GM23338 (cell line): ENCODE results near the gene RPS19BP1.

ENCODE experiments used
- CREB1 ChIP-seq: fragments of 250-450 bp; sonication (Bioruptor Pico); IDR thresholded peaks from 2 replicates; pipeline ENCODE4 v1.5.0; 2020; ENCODE audit warnings: low read depth, mild to moderate bottlenecking, moderate library complexity
- CTCF ChIP-seq, 2 experiments: fragments of 200-600 bp in 1 of 2; sonication (generic) in 1 of 2; conservative IDR thresholded peaks; 2 replicates each; pipeline versions ENCODE4 v1.5.1 to v1.6.1; 2016 to 2017; ENCODE audit warnings: antibody characterized with exemption in 2 of 2, low read depth in 2 of 2, mild to moderate bottlenecking in 2 of 2, moderate library complexity in 1 of 2
- ETS1 ChIP-seq: IDR thresholded peaks from 2 replicates; pipeline ENCODE4 v1.6.1; 2016; ENCODE audit warnings: antibody characterized with exemption
- EZH2 ChIP-seq: fragments of 200-600 bp; sonication (generic); IDR thresholded peaks from one replicate; pipeline ENCODE4 v1.8.0; 2017; ENCODE audit warnings: antibody characterized with exemption, mild to moderate bottlenecking, low read depth; ENCODE audit not compliant: unreplicated experiment
- EZH2phosphoT487 ChIP-seq: fragments of 200-600 bp; sonication (generic); IDR thresholded peaks from one replicate; pipeline ENCODE4 v1.8.1; 2018; ENCODE audit warnings: antibody characterized with exemption; ENCODE audit not compliant: unreplicated experiment
- JUNB ChIP-seq: IDR thresholded peaks from one replicate; pipeline ENCODE4 v1.6.1; 2016; ENCODE audit warnings: antibody characterized with exemption; ENCODE audit not compliant: unreplicated experiment
- NANOG ChIP-seq: IDR thresholded peaks from 2 replicates; pipeline ENCODE4 v1.6.1; 2016; ENCODE audit warnings: antibody characterized with exemption, borderline replicate concordance
- POLR2AphosphoS5 ChIP-seq: IDR thresholded peaks from 2 replicates; pipeline ENCODE4 v1.6.1; 2016; ENCODE audit warnings: antibody characterized with exemption, low read depth
- REST ChIP-seq: IDR thresholded peaks from one replicate; pipeline ENCODE4 v1.6.1; 2018; ENCODE audit warnings: antibody characterized with exemption; ENCODE audit not compliant: unreplicated experiment
- ZNF331 ChIP-seq: fragments of 250-450 bp; sonication (Bioruptor Pico); IDR thresholded peaks from 2 replicates; pipeline ENCODE4 v1.5.0; 2020; ENCODE audit warnings: low read depth, mild to moderate bottlenecking, moderate library complexity
- ZNF462 ChIP-seq: fragments of 250-450 bp; sonication (Bioruptor Pico); IDR thresholded peaks from 2 replicates; pipeline ENCODE4 v1.5.0; 2020; ENCODE audit warnings: mild to moderate bottlenecking, moderate library complexity

- TF ChIP-seq POLR2AphosphoS5: no peak
- TF ChIP-seq CTCF (conservative IDR thresholded peaks at IDR 0.05; ENCODE audit: low read depth in 2 of 2): no peak
- no peak for TF ChIP-seq REST
- TF ChIP-seq JUNB: no peak
- TF ChIP-seq ZNF462: no peak
- TF ChIP-seq CREB1 (CRISPR knock-in tag): no peak
- TF ChIP-seq EZH2phosphoT487: no peak
- TF ChIP-seq ETS1: no peak
- TF ChIP-seq EZH2: no peak
- no peak for TF ChIP-seq NANOG
- no peak for TF ChIP-seq ZNF331
Measured at GRCh38 chr22:39518144-39518786, 14.3 kb downstream of the RPS19BP1 start.
